HEK293 (cell line): ENCODE measurements around the gene APH1A.

Source experiments
- CTCF ChIA-PET: fragments of 350-600 bp; formaldehyde crosslinking; extraction: SDS; loops from one replicate; lab custom pipeline; 2021; ENCODE audit warnings: antibody characterized with exemption; lab: Yijun Ruan, JAX
- POLR2A ChIA-PET: fragments of 300-600 bp; formaldehyde crosslinking; extraction: SDS; loops from one replicate; lab custom pipeline; 2020; ENCODE audit warnings: antibody characterized with exemption, inconsistent platforms; lab: Yijun Ruan, JAX
- H3K27ac ChIP-seq: fragments of 200-500 bp; sonication (Bioruptor generic); 2 replicates; pipeline ENCODE4 v1.5.1; 2014; ENCODE audit warnings: low read depth, low read length, control low read depth, inconsistent platforms; ENCODE audit errors: extremely low read depth
- H3K36me3 ChIP-seq, 2 experiments: fragments of 200-500 bp in 1 of 2; sonication (Bioruptor generic) in 1 of 2; 1 replicate in 1 of 2; 2 replicates in 1 of 2; pipeline ENCODE4 v1.5.1; 2014 to 2017; ENCODE audit warnings: inconsistent platforms in 2 of 2, low read length in 2 of 2; ENCODE audit not compliant: control insufficient read depth in 2 of 2, insufficient read depth in 1 of 2
- H3K4me1 ChIP-seq: fragments of 200-500 bp; sonication (Bioruptor generic); 2 replicates; pipeline ENCODE4 v1.5.1; 2014; ENCODE audit warnings: mild to moderate bottlenecking, low read length, inconsistent platforms; ENCODE audit not compliant: control insufficient read depth, insufficient read depth
- H3K4me3 ChIP-seq: 2 replicates; pipeline ENCODE4 v1.5.1; 2011; ENCODE audit warnings: low read depth, mild to moderate bottlenecking, control low read depth, low read length, moderate library complexity
- H3K9me3 ChIP-seq: fragments of 200-500 bp; sonication (Bioruptor generic); 2 replicates; pipeline ENCODE4 v1.5.1; 2014; ENCODE audit warnings: low read depth, low read length, inconsistent platforms; ENCODE audit not compliant: control insufficient read depth, insufficient read depth
- EGR2 ChIP-seq: fragments of 450-650 bp; formaldehyde crosslinking; IDR thresholded peaks from 2 replicates; pipeline ENCODE4 v1.5.1; 2016; ENCODE audit warnings: low read depth, missing biosample characterization, missing genetic modification characterization
- HOXA7 ChIP-seq: sonication (generic); formaldehyde crosslinking; IDR thresholded peaks from 2 replicates; pipeline ENCODE4 v1.8.1; 2022; ENCODE audit warnings: missing genetic modification reagents, borderline replicate concordance
- OVOL3 ChIP-seq: fragments of 450-650 bp; formaldehyde crosslinking; IDR thresholded peaks from 2 replicates; pipeline ENCODE4 v1.5.1; 2016; ENCODE audit warnings: missing biosample characterization, missing genetic modification characterization
- PATZ1 ChIP-seq: fragments of 450-650 bp; formaldehyde crosslinking; IDR thresholded peaks from 2 replicates; pipeline ENCODE4 v1.5.1; 2016; ENCODE audit warnings: missing biosample characterization, missing genetic modification characterization
- PRDM10 ChIP-seq: fragments of 450-650 bp; formaldehyde crosslinking; IDR thresholded peaks from 2 replicates; pipeline ENCODE4 v1.5.1; 2016; ENCODE audit warnings: missing biosample characterization, missing genetic modification characterization
- PRDM6 ChIP-seq: fragments of 450-650 bp; formaldehyde crosslinking; IDR thresholded peaks from 2 replicates; pipeline ENCODE4 v1.5.1; 2017; ENCODE audit warnings: missing biosample characterization, missing genetic modification characterization
- ZBTB17 ChIP-seq: fragments of 450-650 bp; formaldehyde crosslinking; IDR thresholded peaks from 2 replicates; pipeline ENCODE4 v1.5.1; 2016; ENCODE audit warnings: missing biosample characterization, missing genetic modification characterization
- ZFHX2 ChIP-seq: fragments of 450-650 bp; formaldehyde crosslinking; conservative IDR thresholded peaks from 2 replicates; pipeline ENCODE4 v1.5.1; 2016; ENCODE audit warnings: missing biosample characterization, missing genetic modification characterization
- ZNF114 ChIP-seq: fragments of 450-650 bp; formaldehyde crosslinking; IDR thresholded peaks from 2 replicates; pipeline ENCODE4 v1.5.0; 2017; ENCODE audit warnings: missing biosample characterization, missing genetic modification characterization
- ZNF121 ChIP-seq: fragments of 450-650 bp; formaldehyde crosslinking; IDR thresholded peaks from 2 replicates; pipeline ENCODE4 v1.5.1; 2016; ENCODE audit warnings: missing biosample characterization, missing genetic modification characterization
- ZNF132 ChIP-seq: fragments of 450-650 bp; formaldehyde crosslinking; IDR thresholded peaks from 2 replicates; pipeline ENCODE4 v1.5.1; 2017; ENCODE audit warnings: missing biosample characterization, missing genetic modification characterization, borderline replicate concordance
- ZNF311 ChIP-seq: fragments of 450-650 bp; formaldehyde crosslinking; IDR thresholded peaks from 2 replicates; pipeline ENCODE4 v1.5.1; 2017; ENCODE audit warnings: missing biosample characterization, missing genetic modification characterization, borderline replicate concordance
- ZNF350 ChIP-seq: fragments of 450-650 bp; formaldehyde crosslinking; IDR thresholded peaks from 2 replicates; pipeline ENCODE4 v1.5.0; 2017; ENCODE audit warnings: missing biosample characterization, mild to moderate bottlenecking, missing genetic modification characterization
- ZNF433 ChIP-seq: fragments of 450-650 bp; formaldehyde crosslinking; IDR thresholded peaks from 2 replicates; pipeline ENCODE4 v1.5.1; 2016; ENCODE audit warnings: missing biosample characterization, missing genetic modification characterization, low read depth
- ZNF600 ChIP-seq: fragments of 450-650 bp; formaldehyde crosslinking; IDR thresholded peaks from 2 replicates; pipeline ENCODE4 v1.5.1; 2016; ENCODE audit warnings: missing biosample characterization, missing genetic modification characterization
- ZNF610 ChIP-seq: fragments of 450-650 bp; formaldehyde crosslinking; IDR thresholded peaks from 2 replicates; pipeline ENCODE4 v1.5.1; 2016; ENCODE audit warnings: missing biosample characterization, missing genetic modification characterization, borderline replicate concordance
- ZNF654 ChIP-seq: fragments of 450-650 bp; formaldehyde crosslinking; IDR thresholded peaks from 2 replicates; pipeline ENCODE4 v1.5.1; 2016; ENCODE audit warnings: low read depth, missing biosample characterization, missing genetic modification characterization
- ZNF670 ChIP-seq: fragments of 450-650 bp; formaldehyde crosslinking; IDR thresholded peaks from 2 replicates; pipeline ENCODE4 v1.5.1; 2016; ENCODE audit warnings: missing biosample characterization, missing genetic modification characterization, low read depth
- ZNF677 ChIP-seq: fragments of 450-650 bp; IDR thresholded peaks from 2 replicates; pipeline ENCODE4 v1.5.0; 2018; ENCODE audit warnings: missing biosample characterization, mild to moderate bottlenecking, missing genetic modification characterization, moderate library complexity
- ZNF777 ChIP-seq: fragments of 450-650 bp; formaldehyde crosslinking; IDR thresholded peaks from 2 replicates; pipeline ENCODE4 v1.5.1; 2017; ENCODE audit warnings: missing biosample characterization, missing genetic modification characterization, borderline replicate concordance
- ZSCAN16 ChIP-seq: fragments of 450-650 bp; formaldehyde crosslinking; IDR thresholded peaks from 2 replicates; pipeline ENCODE4 v1.5.1; 2016; ENCODE audit warnings: missing biosample characterization, missing genetic modification characterization

The APH1A gene

GRCh38 chr1:150293433-150294253, 24.8 kb upstream of the APH1A start, which contains the start of gene MRPS21 (continued):
- TF ChIP-seq PRDM10 (tag by site-specific recombination) (peak; percentile 61; the same call in 1 of the 2 replicates), ZNF114 (tag by site-specific recombination) (no peak), PRDM6 (no peak), ZNF600 (0 out of 2 replicates have a peak, but pooled peaks have one; percentile 44), ZNF677 (no peak), OVOL3 (tag by site-specific recombination) (no peak), ZSCAN16 (no peak), ZFHX2 (tag by site-specific recombination) (no peak), ZNF777 (tag by site-specific recombination) (no peak), HOXA7 (no peak), ZNF433 (tag by site-specific recombination) (no peak), ZNF610 (tag by site-specific recombination) (no peak), ZNF121 (tag by site-specific recombination) (no peak), ZBTB17 (tag by site-specific recombination) (peak; percentile 96), ZNF670 (tag by site-specific recombination) (no peak)

- TF ChIP-seq ZNF654 (tag by site-specific recombination) (no peak), ZNF350 (tag by site-specific recombination) (no peak), PATZ1 (tag by site-specific recombination) (no peak), EGR2 (peak; percentile 96), ZFHX2 (tag by site-specific recombination) (peak; percentile 95), ZNF311 (tag by site-specific recombination) (no peak), ZBTB17 (tag by site-specific recombination) (0 out of 2 replicates have a peak, but pooled peaks have one; percentile 21), ZNF132 (no peak), ZNF610 (tag by site-specific recombination) (no peak)
- Histone ChIP-seq H3K9me3 (no peaks in the 10 kb centered on the region), H3K4me3 (no peak overlapping the region), H3K27ac (no peak overlapping the region), H3K4me1 (no peaks in the 10 kb centered on the region), H3K36me3 (no peaks in the 10 kb centered on the region)
- ChIA-PET CTCF (interaction anchor here (1.2 kb wide), 1 partner anchor 33 kb away, joined by 7 read pairs; no protein-coding TSS in a partner anchor), POLR2A (no interaction called here)
Observed at GRCh38 chr1:150288822-150289221, 20.0 kb upstream of the APH1A start.
